DND-41 (cell line): ENCODE data around the gene GALE.

Source experiments
- EZH2 ChIP-seq: IDR thresholded peaks from 3 replicates; pipeline ENCODE4 v1.6.1; 2012; ENCODE audit warnings: borderline replicate concordance, low read depth, mild to moderate bottlenecking, moderate library complexity, low read length, inconsistent platforms; ENCODE audit not compliant: severe bottlenecking
- TF ChIP-seq, protein P1 (sequence below): IDR thresholded peaks from 2 replicates; pipeline ENCODE4 v1.5.1; 2012; ENCODE audit warnings: borderline replicate concordance, low read length, moderate library complexity, mild to moderate bottlenecking; ENCODE audit not compliant: poor library complexity, severe bottlenecking; ENCODE audit errors: extremely low read depth

DNA sequence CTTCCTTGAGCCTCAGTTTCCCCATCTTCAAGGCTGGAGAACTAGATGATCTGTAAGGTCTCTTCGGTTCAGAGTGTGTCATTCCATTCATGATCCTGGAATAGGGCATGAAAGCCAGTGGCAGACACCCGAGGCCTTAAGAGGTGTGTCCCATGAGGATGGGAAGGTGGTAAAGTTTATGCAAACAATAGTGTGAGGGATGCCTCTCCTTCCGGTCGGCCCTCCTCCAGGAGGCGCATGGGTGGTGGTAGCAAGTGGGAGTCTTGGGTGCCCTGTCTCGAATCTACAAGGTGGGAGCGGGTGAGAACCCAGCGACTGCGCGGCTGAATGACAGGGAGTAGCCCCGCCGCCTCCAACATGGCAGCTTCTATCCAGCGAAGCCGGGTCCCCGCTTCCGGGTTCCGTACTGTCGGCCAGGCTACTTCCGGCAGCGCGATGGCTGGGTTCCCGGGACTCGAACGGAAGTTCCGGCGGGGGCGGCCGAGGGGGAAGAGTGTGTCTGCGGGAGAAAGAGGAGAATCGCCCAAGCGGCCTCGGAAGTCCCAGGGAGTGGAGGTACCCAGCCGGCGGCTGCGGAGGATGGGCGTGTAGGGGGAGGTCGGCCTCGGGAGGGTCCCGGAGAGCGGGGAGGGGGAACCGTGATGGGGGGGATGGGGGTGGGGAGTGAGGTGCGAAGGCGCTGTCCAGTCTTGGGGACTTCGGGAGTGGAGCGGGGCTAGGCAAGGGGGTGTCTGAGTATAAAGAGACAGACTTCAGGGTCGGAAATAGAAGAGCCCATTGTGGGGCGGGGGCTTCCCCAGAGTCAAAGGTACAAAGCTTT is 9.6 kb downstream of the GALE start, which contains the start of gene LYPLA2:
- TF ChIP-seq, protein P1, sequence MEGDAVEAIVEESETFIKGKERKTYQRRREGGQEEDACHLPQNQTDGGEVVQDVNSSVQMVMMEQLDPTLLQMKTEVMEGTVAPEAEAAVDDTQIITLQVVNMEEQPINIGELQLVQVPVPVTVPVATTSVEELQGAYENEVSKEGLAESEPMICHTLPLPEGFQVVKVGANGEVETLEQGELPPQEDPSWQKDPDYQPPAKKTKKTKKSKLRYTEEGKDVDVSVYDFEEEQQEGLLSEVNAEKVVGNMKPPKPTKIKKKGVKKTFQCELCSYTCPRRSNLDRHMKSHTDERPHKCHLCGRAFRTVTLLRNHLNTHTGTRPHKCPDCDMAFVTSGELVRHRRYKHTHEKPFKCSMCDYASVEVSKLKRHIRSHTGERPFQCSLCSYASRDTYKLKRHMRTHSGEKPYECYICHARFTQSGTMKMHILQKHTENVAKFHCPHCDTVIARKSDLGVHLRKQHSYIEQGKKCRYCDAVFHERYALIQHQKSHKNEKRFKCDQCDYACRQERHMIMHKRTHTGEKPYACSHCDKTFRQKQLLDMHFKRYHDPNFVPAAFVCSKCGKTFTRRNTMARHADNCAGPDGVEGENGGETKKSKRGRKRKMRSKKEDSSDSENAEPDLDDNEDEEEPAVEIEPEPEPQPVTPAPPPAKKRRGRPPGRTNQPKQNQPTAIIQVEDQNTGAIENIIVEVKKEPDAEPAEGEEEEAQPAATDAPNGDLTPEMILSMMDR, result no peak
- TF ChIP-seq EZH2, result no peak
